CD4-positive, CD25-positive, alpha-beta regulatory T cell (primary cell): ENCODE results near the gene TERF2IP. TPM values are rescaled to one million over a fixed set of nuclear protein-coding genes. Genes with fewer than 3 reads are reported as not detected.

ENCODE experiments used
- ATAC-seq, 2 donors: fragments of 150-1000 bp; cut with Tn5 transposase; one replicate each; pipeline ENCODE4 v1.10.0; 2021; ENCODE audit warnings: low read depth in 2 of 2, moderate number of reproducible peaks in 2 of 2, moderate library complexity in 1 of 2
- DNase-seq, 3 donors: peaks; one replicate each; pipeline versions ENCODE4 v3.0.0 to v3.0.0-alpha.2; 2012 to 2022; ENCODE audit warnings: mixed read lengths in 1 of 3
- H3K27ac ChIP-seq: one replicate; pipeline ENCODE4 v1.7.0; 2013; ENCODE audit warnings: mild to moderate bottlenecking, low read length; ENCODE audit not compliant: insufficient read depth, poor library complexity, severe bottlenecking
- H3K27me3 ChIP-seq: one replicate; pipeline ENCODE4 v1.7.0; 2013; ENCODE audit warnings: low read length; ENCODE audit not compliant: control insufficient read depth, insufficient read depth
- H3K36me3 ChIP-seq: one replicate; pipeline ENCODE4 v1.7.0; 2013; ENCODE audit warnings: mild to moderate bottlenecking, low read length, moderate library complexity; ENCODE audit not compliant: control insufficient read depth, insufficient read depth
- H3K4me1 ChIP-seq: 2 replicates; pipeline ENCODE4 v1.7.0; 2013; ENCODE audit warnings: mild to moderate bottlenecking, low read length; ENCODE audit not compliant: insufficient read depth, control insufficient read depth, poor library complexity, severe bottlenecking
- H3K4me3 ChIP-seq: one replicate; pipeline ENCODE4 v1.7.0; 2013; ENCODE audit warnings: low read depth, mild to moderate bottlenecking, low read length, moderate library complexity
- H3K9me3 ChIP-seq, 2 experiments: 1 replicate in 1 of 2; 2 replicates in 1 of 2; pipeline ENCODE4 v1.7.0; 2013; ENCODE audit warnings: low read length in 2 of 2, mild to moderate bottlenecking in 1 of 2, moderate library complexity in 1 of 2; ENCODE audit not compliant: control insufficient read depth in 2 of 2
- H3K27ac Mint-ChIP-seq, 3 donors: one replicate each; pipeline ENCODE4 v1.8.0; 2020 to 2022; ENCODE audit warnings: mild to moderate bottlenecking in 3 of 3, mixed read lengths in 3 of 3, moderate library complexity in 2 of 3
- H3K27me3 Mint-ChIP-seq: one replicate; pipeline ENCODE4 v1.8.0; 2022; ENCODE audit warnings: mild to moderate bottlenecking, mixed read lengths
- H3K36me3 Mint-ChIP-seq: one replicate; pipeline ENCODE4 v1.8.0; 2020; ENCODE audit warnings: mixed read lengths
- H3K4me1 Mint-ChIP-seq, 4 donors: one replicate each; pipeline ENCODE4 v1.8.0; 2020 to 2022; ENCODE audit warnings: mixed read lengths in 4 of 4, mild to moderate bottlenecking in 1 of 4
- H3K4me3 Mint-ChIP-seq, 4 donors: one replicate each; pipeline ENCODE4 v1.8.0; 2020 to 2022; ENCODE audit warnings: mild to moderate bottlenecking in 4 of 4, mixed read lengths in 4 of 4, moderate library complexity in 3 of 4
- H3K9me3 Mint-ChIP-seq, 7 donors: one replicate each; pipeline ENCODE4 v1.8.0; 2020 to 2022; ENCODE audit warnings: mixed read lengths in 7 of 7, mild to moderate bottlenecking in 3 of 7, moderate library complexity in 2 of 7
- polyA plus RNA-seq, 4 donors: library from polyadenylated mRNA; unstranded; fragments of 300-500 nt; fragmentation: Illumina TruSeq; gene quantifications; one replicate each; pipeline ENCODE4 v1.2.3, GENCODE V29; 2021
- total RNA-seq: library from RNA; stranded (reverse); gene quantifications from one replicate; pipeline ENCODE4 v1.2.3, GENCODE V29; 2022

The TERF2IP gene
- total and polyA plus RNA-seq, 5 donors from 2014 or later = 133 to 204 (median 144) TPM

DNA sequence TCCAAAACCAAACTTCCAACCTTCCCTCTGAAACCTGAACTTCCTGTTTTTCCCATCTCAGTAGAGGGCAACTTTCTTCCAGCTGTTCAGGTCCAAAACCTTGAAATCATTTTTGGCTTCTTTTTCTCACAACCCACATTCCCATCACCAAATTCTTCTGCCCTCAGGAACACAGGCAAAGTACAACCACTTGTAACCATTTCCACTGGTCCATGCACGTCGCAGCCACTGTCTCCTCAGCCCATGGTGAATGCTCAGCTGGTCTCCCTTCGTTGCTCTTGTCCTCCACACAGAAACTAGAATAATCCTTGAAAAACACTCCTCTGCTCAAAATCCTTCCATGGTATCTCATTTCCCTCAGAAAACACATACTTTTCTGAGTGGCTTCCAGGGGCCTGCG, 20.8 kb upstream of the TERF2IP start:
- H3K36me3 Mint-ChIP-seq = peaks cover 56% of the 10 kb centered on the region
- no peak overlapping the region for H3K27ac ChIP-seq
- H3K36me3 ChIP-seq = peaks cover 51% of the 10 kb centered on the region
- peak overlapping the region in 2 of 4 donors; percentile 72 to 77 for H3K4me3 Mint-ChIP-seq
- peaks cover 5% of the 10 kb centered on the region for H3K27me3 Mint-ChIP-seq
- ATAC-seq = no peak
- no peak overlapping the region for H3K4me3 ChIP-seq
- H3K27ac Mint-ChIP-seq = peak overlapping the region; percentile 60 to 99 (median 89)
- no peak for DNase-seq
- H3K27me3 ChIP-seq = no peaks in the 10 kb centered on the region
- H3K9me3 ChIP-seq = no peaks in the 10 kb centered on the region
- H3K4me1 ChIP-seq = peaks cover 28% of the 10 kb centered on the region
- H3K9me3 Mint-ChIP-seq = no peaks in the 10 kb centered on the region
- peaks cover 24 to 53% (median 38%) of the 10 kb centered on the region in 4 donors for H3K4me1 Mint-ChIP-seq

DNA sequence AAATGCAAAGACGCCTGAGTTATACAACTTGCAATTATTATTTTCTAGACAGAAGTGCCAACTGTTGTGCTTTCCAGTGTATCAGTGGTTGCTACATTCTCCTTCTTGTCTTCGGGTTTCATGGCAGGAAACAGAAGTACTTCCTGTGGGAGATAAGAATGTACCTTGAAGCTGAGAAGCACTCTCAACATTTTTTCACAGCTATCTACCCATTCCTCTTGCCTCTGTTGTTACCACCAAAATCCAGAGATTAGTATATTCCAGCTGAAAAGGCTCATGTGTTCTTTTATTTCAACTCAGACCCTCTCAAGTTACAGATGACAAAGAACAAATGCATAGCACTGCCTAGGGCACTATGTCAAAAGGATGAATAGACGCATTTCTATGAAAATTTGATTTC, 19.7 kb upstream of the TERF2IP start:
- peak overlapping the region; percentile 60 to 90 (median 89) for H3K27ac Mint-ChIP-seq
- ATAC-seq = no peak
- Histone ChIP-seq H3K36me3 (peaks cover 61% of the 10 kb centered on the region), H3K9me3 (no peaks in the 10 kb centered on the region), H3K27me3 (no peaks in the 10 kb centered on the region), H3K4me1 (peaks cover 19% of the 10 kb centered on the region), H3K4me3 (peak overlapping the region; percentile 46), H3K27ac (peak overlapping the region; percentile 70)
- H3K4me1 Mint-ChIP-seq = peaks cover 21 to 46% (median 36%) of the 10 kb centered on the region in 4 donors
- H3K36me3 Mint-ChIP-seq = peaks cover 62% of the 10 kb centered on the region
- H3K27me3 Mint-ChIP-seq = peaks cover 5% of the 10 kb centered on the region
- peak overlapping the region; percentile 31 to 72 (median 48) for H3K4me3 Mint-ChIP-seq
- H3K9me3 Mint-ChIP-seq = no peaks in the 10 kb centered on the region
- peak in 1 of 3 donors; percentile 31 for DNase-seq

DNA sequence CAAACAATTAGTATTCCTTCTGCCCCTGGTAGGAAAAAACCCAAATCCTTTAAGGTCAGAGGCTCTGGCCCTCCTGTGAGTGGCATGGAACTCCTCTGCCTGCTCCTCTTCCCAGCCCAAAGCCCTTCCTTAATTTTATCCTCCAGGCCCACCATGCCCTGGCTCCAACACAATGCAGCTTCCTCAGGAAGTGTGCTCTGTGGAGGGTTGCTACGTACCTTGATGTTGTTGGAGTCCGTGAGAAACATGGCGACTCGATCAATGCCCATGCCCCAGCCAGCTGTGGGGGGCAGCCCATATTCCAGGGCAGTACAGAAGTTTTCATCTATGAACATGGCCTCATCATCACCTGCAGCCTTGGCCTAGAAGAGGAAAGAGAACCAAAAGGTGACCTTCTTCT, 19.2 kb upstream of the TERF2IP start:
- Histone ChIP-seq H3K9me3 (no peaks in the 10 kb centered on the region), H3K27ac (peak overlapping the region; percentile 70), H3K4me3 (no peak overlapping the region), H3K27me3 (no peaks in the 10 kb centered on the region), H3K4me1 (peaks cover 19% of the 10 kb centered on the region), H3K36me3 (peaks cover 66% of the 10 kb centered on the region)
- H3K4me3 Mint-ChIP-seq = peak overlapping the region in 2 of 4 donors; percentile 56 to 72
- ATAC-seq (no peak), DNase-seq (no peak)
- peaks cover 2% of the 10 kb centered on the region for H3K27me3 Mint-ChIP-seq
- H3K4me1 Mint-ChIP-seq = peaks cover 21 to 41% (median 32%) of the 10 kb centered on the region in 4 donors
- H3K27ac Mint-ChIP-seq = peak overlapping the region; percentile 60 to 90 (median 89)
- no peaks in the 10 kb centered on the region for H3K9me3 Mint-ChIP-seq
- peaks cover 65% of the 10 kb centered on the region for H3K36me3 Mint-ChIP-seq

DNA sequence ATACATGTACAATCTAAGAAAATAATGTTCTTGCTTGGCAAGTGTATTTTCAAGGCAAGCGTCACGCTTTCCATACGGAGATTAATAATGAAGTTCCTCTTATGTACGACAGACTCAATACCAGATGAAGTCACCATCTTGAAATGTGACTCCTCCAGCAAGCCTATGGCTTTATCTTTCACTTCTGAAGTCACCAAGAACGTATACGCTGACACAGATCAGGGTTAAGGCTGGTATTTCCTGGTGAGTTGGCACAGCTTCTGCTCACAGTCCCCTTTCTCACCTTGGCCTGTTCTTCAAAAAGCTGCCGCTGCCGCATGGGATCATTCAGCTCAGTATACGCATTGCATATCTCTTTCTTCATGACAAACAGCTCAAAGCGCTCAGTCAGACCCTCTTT, 18.4 kb upstream of the TERF2IP start:
- ATAC-seq (no peak), DNase-seq (no peak)
- Histone ChIP-seq H3K27me3 (no peaks in the 10 kb centered on the region), H3K27ac (no peak overlapping the region), H3K4me1 (peaks cover 19% of the 10 kb centered on the region), H3K4me3 (no peak overlapping the region), H3K9me3 (no peaks in the 10 kb centered on the region), H3K36me3 (peaks cover 74% of the 10 kb centered on the region)
- H3K4me1 Mint-ChIP-seq = peaks cover 21 to 39% (median 30%) of the 10 kb centered on the region in 4 donors
- H3K9me3 Mint-ChIP-seq = no peaks in the 10 kb centered on the region
- H3K27me3 Mint-ChIP-seq = no peaks in the 10 kb centered on the region
- H3K36me3 Mint-ChIP-seq = peaks cover 68% of the 10 kb centered on the region
- no peak overlapping the region for H3K4me3 Mint-ChIP-seq
- H3K27ac Mint-ChIP-seq = peak overlapping the region; percentile 4 to 89 (median 89)

DNA sequence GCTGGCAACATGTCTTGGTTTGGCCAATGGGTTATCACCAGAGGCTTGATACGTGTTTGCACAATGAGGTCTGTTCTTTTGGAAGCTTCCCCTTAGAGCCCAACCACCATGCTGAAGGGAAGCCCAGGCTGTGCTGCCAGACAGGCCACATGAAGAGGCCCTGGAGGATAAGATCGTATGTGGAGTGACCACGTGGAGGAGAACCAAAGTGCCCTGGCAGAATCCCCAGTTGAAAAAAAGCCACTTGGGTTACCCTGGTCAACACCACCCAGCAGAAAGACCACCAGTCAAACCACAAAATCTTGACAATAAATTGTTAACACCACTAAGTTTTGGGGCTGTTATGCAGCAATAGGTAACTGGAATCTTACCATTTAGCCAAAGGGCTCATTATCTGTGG, 17.5 kb upstream of the TERF2IP start:
- Mint-ChIP-seq H3K36me3 (peaks cover 67% of the 10 kb centered on the region), H3K27me3 (no peaks in the 10 kb centered on the region), H3K4me3 (no peak overlapping the region), H3K27ac (no peak overlapping the region), H3K4me1 (peaks cover 16 to 34% (median 26%) of the 10 kb centered on the region in 4 donors), H3K9me3 (no peaks in the 10 kb centered on the region)
- no peak for ATAC-seq
- no peaks in the 10 kb centered on the region for H3K27me3 ChIP-seq
- H3K9me3 ChIP-seq = no peaks in the 10 kb centered on the region
- H3K27ac ChIP-seq = no peak overlapping the region
- H3K36me3 ChIP-seq = peaks cover 82% of the 10 kb centered on the region
- no peak overlapping the region for H3K4me3 ChIP-seq
- DNase-seq = no peak
- peaks cover 19% of the 10 kb centered on the region for H3K4me1 ChIP-seq

DNA sequence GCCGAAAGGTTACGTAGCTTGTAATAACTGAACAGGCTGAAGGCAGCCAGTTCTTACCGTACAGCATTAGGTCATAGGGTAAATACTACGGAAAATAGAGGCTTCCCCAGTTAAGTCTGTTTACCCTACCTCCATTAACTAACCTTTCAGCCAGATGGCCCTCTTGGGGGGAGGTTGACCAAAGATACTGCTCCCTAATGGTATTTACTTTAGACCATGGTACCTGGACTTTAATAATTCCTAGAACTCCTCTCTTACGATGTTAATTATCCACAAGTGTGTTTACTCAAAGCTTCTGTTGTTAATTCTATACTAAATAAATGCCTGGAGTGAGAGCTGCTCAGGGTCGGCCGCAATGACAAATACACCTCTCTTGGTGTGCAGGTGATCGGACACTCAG, 14.7 kb upstream of the TERF2IP start:
- Mint-ChIP-seq H3K27ac (no peak overlapping the region), H3K4me1 (peaks cover 10 to 15% (median 14%) of the 10 kb centered on the region in 4 donors), H3K4me3 (no peak overlapping the region), H3K36me3 (peaks cover 65% of the 10 kb centered on the region), H3K27me3 (no peaks in the 10 kb centered on the region), H3K9me3 (no peaks in the 10 kb centered on the region)
- no peaks in the 10 kb centered on the region for H3K27me3 ChIP-seq
- ATAC-seq = no peak
- no peak overlapping the region for H3K4me3 ChIP-seq
- H3K27ac ChIP-seq = no peak overlapping the region
- peaks cover 9% of the 10 kb centered on the region for H3K4me1 ChIP-seq
- H3K9me3 ChIP-seq = no peaks in the 10 kb centered on the region
- no peak for DNase-seq
- H3K36me3 ChIP-seq = peaks cover 91% of the 10 kb centered on the region

DNA sequence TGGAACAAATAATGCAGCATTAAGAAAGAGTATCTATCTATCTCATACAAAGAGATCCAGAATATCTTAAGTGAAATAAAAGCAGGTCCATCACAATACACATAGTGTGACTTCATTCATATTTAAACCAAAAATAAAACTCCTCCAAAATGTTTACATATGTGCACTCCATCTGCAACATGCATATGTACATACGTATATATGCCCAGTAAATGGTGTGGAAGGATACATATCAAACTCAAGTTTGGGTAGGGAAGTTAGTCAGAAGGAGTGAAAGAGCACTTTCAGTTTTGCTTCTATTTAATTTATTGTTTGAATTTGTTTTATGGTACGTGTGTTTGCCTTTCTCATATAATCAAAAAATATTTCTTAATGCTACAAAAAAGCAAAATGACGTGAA, 12.5 kb upstream of the TERF2IP start:
- ATAC-seq (no peak), DNase-seq (no peak)
- Histone ChIP-seq H3K4me3 (no peak overlapping the region), H3K9me3 (no peaks in the 10 kb centered on the region), H3K27ac (no peak overlapping the region), H3K36me3 (peaks cover 91% of the 10 kb centered on the region), H3K4me1 (no peaks in the 10 kb centered on the region), H3K27me3 (no peaks in the 10 kb centered on the region)
- Mint-ChIP-seq H3K27ac (no peak overlapping the region), H3K9me3 (no peaks in the 10 kb centered on the region), H3K36me3 (peaks cover 56% of the 10 kb centered on the region), H3K4me3 (no peak overlapping the region), H3K27me3 (no peaks in the 10 kb centered on the region), H3K4me1 (peaks cover 0 to 11% (median 10%) of the 10 kb centered on the region in 4 donors)

DNA sequence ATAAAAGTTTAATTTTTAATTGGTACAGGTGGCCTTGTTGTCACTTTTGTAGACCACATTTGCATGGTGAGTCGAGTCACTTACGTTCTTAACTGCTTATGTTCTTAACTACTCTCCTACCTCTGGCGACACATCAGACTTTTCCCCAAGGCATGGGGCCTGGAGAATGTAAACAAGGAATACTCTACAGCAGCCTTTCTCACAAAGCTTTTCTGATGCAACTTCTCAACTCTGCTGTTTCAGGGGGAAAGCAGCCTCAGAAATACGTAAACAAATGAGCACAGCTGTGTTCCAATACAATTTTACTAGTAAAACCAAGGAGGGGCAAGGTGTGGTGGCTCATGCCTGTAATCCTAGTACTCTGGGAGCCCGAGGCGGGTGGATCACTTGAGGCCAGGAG, 7.0 kb upstream of the TERF2IP start:
- Histone ChIP-seq H3K4me3 (no peak overlapping the region), H3K4me1 (peaks cover 18% of the 10 kb centered on the region), H3K27ac (no peak overlapping the region), H3K9me3 (no peaks in the 10 kb centered on the region), H3K27me3 (no peaks in the 10 kb centered on the region), H3K36me3 (peaks cover 86% of the 10 kb centered on the region)
- DNase-seq (no peak), ATAC-seq (no peak)
- Mint-ChIP-seq H3K9me3 (no peaks in the 10 kb centered on the region), H3K4me1 (peaks cover 28 to 56% (median 41%) of the 10 kb centered on the region in 4 donors), H3K4me3 (no peak overlapping the region), H3K36me3 (peaks cover 46% of the 10 kb centered on the region), H3K27ac (no peak overlapping the region), H3K27me3 (no peaks in the 10 kb centered on the region)
